GM23338 (cell line): ENCODE results near the gene ZNF460. TPM values are rescaled to one million over a fixed set of nuclear protein-coding genes. Genes with fewer than 3 reads are reported as not detected.

Experiments
- ATAC-seq: fragments of 200-7000 bp; cut with Tn5 transposase; 3 replicates; pipeline ENCODE4 v1.9.1; 2020
- DNase-seq: peaks from one replicate; pipeline ENCODE4 v3.0.0-alpha.2; 2015; ENCODE audit warnings: low spot score
- H2AFZ ChIP-seq: fragments of 200-600 bp; sonication (generic); 2 replicates; pipeline ENCODE4 v1.8.0; 2016; ENCODE audit warnings: antibody characterized with exemption, mild to moderate bottlenecking, moderate library complexity
- H3F3A ChIP-seq: fragments of 200-600 bp; sonication (generic); replicated peaks from 2 replicates; pipeline ENCODE4 v1.8.0; 2017; ENCODE audit warnings: antibody characterized with exemption, mixed run types, low read depth
- H3K27ac ChIP-seq: fragments of 200-600 bp; sonication (generic); 2 replicates; pipeline ENCODE4 v1.6.1; 2016; ENCODE audit warnings: low read depth
- H3K27me3 ChIP-seq: fragments of 200-600 bp; sonication (generic); 2 replicates; pipeline ENCODE4 v1.8.0; 2016; ENCODE audit warnings: mild to moderate bottlenecking, mixed run types, moderate library complexity; ENCODE audit not compliant: insufficient read depth
- H3K36me3 ChIP-seq: fragments of 200-600 bp; sonication (generic); 2 replicates; pipeline ENCODE4 v1.8.0; 2016; ENCODE audit warnings: mild to moderate bottlenecking; ENCODE audit not compliant: insufficient read depth
- H3K4me1 ChIP-seq: fragments of 200-600 bp; sonication (generic); 2 replicates; pipeline ENCODE4 v1.8.0; 2016; ENCODE audit warnings: mild to moderate bottlenecking, moderate library complexity; ENCODE audit not compliant: insufficient read depth
- H3K4me2 ChIP-seq: fragments of 200-600 bp; sonication (generic); 2 replicates; pipeline ENCODE4 v1.7.1; 2017; ENCODE audit warnings: mixed run types
- H3K4me3 ChIP-seq: fragments of 200-600 bp; sonication (generic); 2 replicates; pipeline ENCODE4 v1.6.1; 2016; ENCODE audit warnings: mixed run types
- H3K79me2 ChIP-seq: fragments of 200-600 bp; sonication (generic); replicated peaks from 2 replicates; pipeline ENCODE4 v1.8.0; 2017; ENCODE audit warnings: mild to moderate bottlenecking; ENCODE audit not compliant: insufficient read depth
- H3K9me2 ChIP-seq: fragments of 200-600 bp; sonication (generic); 2 replicates; pipeline ENCODE4 v1.8.0; 2017; ENCODE audit not compliant: insufficient read depth
- H4K20me1 ChIP-seq: fragments of 200-600 bp; sonication (generic); replicated peaks from 2 replicates; pipeline ENCODE4 v1.8.0; 2017; ENCODE audit warnings: mild to moderate bottlenecking; ENCODE audit not compliant: insufficient read depth
- H3K27ac Mint-ChIP-seq: 2 replicates; pipeline ENCODE4 v1.8.0; 2020; ENCODE audit warnings: inconsistent platforms, mild to moderate bottlenecking, moderate library complexity, mixed read lengths
- H3K27me3 Mint-ChIP-seq: 3 replicates; pipeline ENCODE4 v1.8.0; 2022; ENCODE audit warnings: low read depth, mild to moderate bottlenecking, moderate library complexity, mixed read lengths, inconsistent platforms; ENCODE audit not compliant: insufficient read depth, poor library complexity
- H3K36me3 Mint-ChIP-seq: 3 replicates; pipeline ENCODE4 v1.8.0; 2021; ENCODE audit warnings: low read depth, mild to moderate bottlenecking, inconsistent platforms, moderate library complexity, mixed read lengths
- H3K4me1 Mint-ChIP-seq: 3 replicates; pipeline ENCODE4 v1.8.0; 2020; ENCODE audit warnings: mild to moderate bottlenecking, inconsistent platforms, mixed read lengths
- H3K4me3 Mint-ChIP-seq: 3 replicates; pipeline ENCODE4 v1.8.0; 2021; ENCODE audit warnings: moderate library complexity, mild to moderate bottlenecking, inconsistent platforms, mixed read lengths
- H3K9me3 Mint-ChIP-seq: 3 replicates; pipeline ENCODE4 v1.8.0; 2020; ENCODE audit warnings: moderate library complexity, mild to moderate bottlenecking, inconsistent platforms, mixed read lengths
- EZH2 ChIP-seq: fragments of 200-600 bp; sonication (generic); IDR thresholded peaks from one replicate; pipeline ENCODE4 v1.8.0; 2017; ENCODE audit warnings: antibody characterized with exemption, mild to moderate bottlenecking, low read depth; ENCODE audit not compliant: unreplicated experiment
- NANOG ChIP-seq: IDR thresholded peaks from 2 replicates; pipeline ENCODE4 v1.6.1; 2016; ENCODE audit warnings: antibody characterized with exemption, borderline replicate concordance
- ZNF114 ChIP-seq: fragments of 250-450 bp; sonication (Bioruptor Pico); IDR thresholded peaks from 2 replicates; pipeline ENCODE4 v1.5.0; 2020; ENCODE audit warnings: mild to moderate bottlenecking, moderate library complexity
- polyA plus RNA-seq: library from polyadenylated mRNA; unstranded; fragments of >200 nt; fragmentation: Nextera tagmentation; extraction: Ambion mirVana; gene quantifications from 2 replicates; pipeline ENCODE4 v1.2.1, GENCODE V29; 2016
- total RNA-seq: library from RNA; depleted of rRNA; stranded (reverse); fragments of >200 nt; shearing (Covaris generic); gene quantifications from 2 replicates; pipeline ENCODE4 v1.2.3, GENCODE V29; 2014
- TF ChIP-seq, protein P1 (sequence below), 2 experiments: fragments of 200-600 bp in 1 of 2; sonication (generic) in 1 of 2; conservative IDR thresholded peaks; 2 replicates each; pipeline versions ENCODE4 v1.5.1 to v1.6.1; 2016 to 2017; ENCODE audit warnings: antibody characterized with exemption in 2 of 2, low read depth in 2 of 2, mild to moderate bottlenecking in 2 of 2, moderate library complexity in 1 of 2

Gene ZNF460
- total and polyA plus RNA-seq, 2 experiments from 2014 or later, result 3.4 to 81.7 TPM

DNA sequence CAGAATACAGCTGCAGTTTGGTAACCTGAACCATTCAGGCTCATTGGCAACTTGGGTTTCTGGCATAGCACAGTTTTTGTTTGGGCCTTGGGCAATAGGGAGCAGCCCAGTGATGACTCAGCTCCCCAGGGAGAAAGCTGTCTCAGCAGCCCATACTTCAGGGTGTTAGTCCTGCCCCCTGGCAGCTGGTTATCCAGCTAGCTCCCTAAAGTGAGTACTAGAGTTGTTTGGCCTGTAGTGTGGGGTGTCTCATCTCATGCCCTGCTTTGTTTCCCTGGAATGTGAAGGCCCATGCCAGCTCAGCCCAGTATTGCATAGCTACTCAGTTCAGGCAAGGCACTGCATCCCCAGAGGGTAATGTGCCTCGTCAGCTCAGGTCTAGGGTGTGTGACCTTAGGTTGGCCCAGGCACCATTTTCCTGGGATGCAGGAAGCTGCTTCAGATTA, 21.8 kb downstream of the ZNF460 start:
- peaks cover 8% of the 10 kb centered on the region; the same call in 1 of the 2 replicates for H4K20me1 ChIP-seq
- TF ChIP-seq EZH2, result no peak
- no peaks in the 10 kb centered on the region for H3K9me2 ChIP-seq
- Mint-ChIP-seq H3K36me3 (peaks cover 43% of the 10 kb centered on the region), H3K27ac (peak overlapping the region; percentile 91), H3K27me3 (peaks cover 7% of the 10 kb centered on the region), H3K4me3 (no peak overlapping the region), H3K9me3 (no peaks in the 10 kb centered on the region), H3K4me1 (peaks cover 12% of the 10 kb centered on the region; the same call in 2 of the 3 replicates)
- H3F3A ChIP-seq, result no peaks in the 10 kb centered on the region
- no peak overlapping the region for H2AFZ ChIP-seq
- no peak overlapping the region for H3K4me3 ChIP-seq
- ATAC-seq (peak; percentile 50), DNase-seq (no peak)
- peaks cover 39% of the 10 kb centered on the region for H3K79me2 ChIP-seq
- no peaks in the 10 kb centered on the region for H3K27me3 ChIP-seq
- no peaks in the 10 kb centered on the region for H3K4me1 ChIP-seq
- H3K4me2 ChIP-seq, result no peak overlapping the region
- no peak overlapping the region for H3K27ac ChIP-seq
- 0 out of 2 replicates have a peak, but pooled peaks cover 3% of the 10 kb centered on the region for H3K36me3 ChIP-seq

DNA sequence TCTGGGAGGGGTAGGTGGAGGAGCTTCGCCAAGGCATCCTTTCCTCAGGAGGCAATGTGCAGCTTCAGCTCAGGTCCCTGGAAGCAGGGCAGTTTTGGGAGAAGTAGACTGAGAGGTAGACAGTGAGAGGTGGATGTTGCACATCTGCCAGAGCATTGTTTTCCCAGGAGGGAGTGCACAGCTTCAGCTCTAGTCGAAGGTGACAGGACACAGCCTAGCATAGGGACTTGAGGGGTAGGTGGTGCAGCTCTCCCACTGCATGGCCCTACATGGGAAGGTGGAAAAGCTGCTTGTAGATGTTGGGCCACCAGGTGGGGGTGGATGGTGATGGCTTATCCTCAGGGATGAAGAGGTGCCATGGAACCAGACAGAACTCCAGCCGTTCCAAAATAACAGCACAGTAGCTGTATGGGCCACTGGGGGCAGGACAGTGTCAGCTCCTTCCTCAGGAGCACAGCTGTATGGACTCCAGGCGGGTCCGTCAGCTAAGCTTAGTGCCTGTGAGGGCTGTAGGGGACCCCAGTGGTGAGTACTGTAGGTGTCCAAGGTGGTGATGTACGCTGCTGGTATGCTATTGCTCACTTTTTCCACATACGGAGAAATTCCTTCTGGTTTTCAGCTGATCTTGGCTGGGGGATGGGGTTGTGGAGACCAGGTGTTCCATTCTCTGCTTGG, 22.6 kb downstream of the ZNF460 start:
- no peak for TF ChIP-seq ZNF114 (CRISPR knock-in tag)
- TF ChIP-seq, protein P1, sequence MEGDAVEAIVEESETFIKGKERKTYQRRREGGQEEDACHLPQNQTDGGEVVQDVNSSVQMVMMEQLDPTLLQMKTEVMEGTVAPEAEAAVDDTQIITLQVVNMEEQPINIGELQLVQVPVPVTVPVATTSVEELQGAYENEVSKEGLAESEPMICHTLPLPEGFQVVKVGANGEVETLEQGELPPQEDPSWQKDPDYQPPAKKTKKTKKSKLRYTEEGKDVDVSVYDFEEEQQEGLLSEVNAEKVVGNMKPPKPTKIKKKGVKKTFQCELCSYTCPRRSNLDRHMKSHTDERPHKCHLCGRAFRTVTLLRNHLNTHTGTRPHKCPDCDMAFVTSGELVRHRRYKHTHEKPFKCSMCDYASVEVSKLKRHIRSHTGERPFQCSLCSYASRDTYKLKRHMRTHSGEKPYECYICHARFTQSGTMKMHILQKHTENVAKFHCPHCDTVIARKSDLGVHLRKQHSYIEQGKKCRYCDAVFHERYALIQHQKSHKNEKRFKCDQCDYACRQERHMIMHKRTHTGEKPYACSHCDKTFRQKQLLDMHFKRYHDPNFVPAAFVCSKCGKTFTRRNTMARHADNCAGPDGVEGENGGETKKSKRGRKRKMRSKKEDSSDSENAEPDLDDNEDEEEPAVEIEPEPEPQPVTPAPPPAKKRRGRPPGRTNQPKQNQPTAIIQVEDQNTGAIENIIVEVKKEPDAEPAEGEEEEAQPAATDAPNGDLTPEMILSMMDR (conservative IDR thresholded peaks at IDR 0.05; ENCODE audit: low read depth in 2 of 2), result peak; percentile 16 to 38; a peak in 3 of 4 replicates
- Mint-ChIP-seq H3K4me1 (peaks cover 12% of the 10 kb centered on the region; the same call in 2 of the 3 replicates), H3K9me3 (no peaks in the 10 kb centered on the region), H3K36me3 (peaks cover 37% of the 10 kb centered on the region), H3K4me3 (no peak overlapping the region), H3K27me3 (peaks cover 7% of the 10 kb centered on the region), H3K27ac (peak overlapping the region; percentile 91; the same call in 1 of the 2 replicates)
- no peak overlapping the region; the same call in 1 of the 2 replicates for H3K4me2 ChIP-seq
- H3K79me2 ChIP-seq, result peaks cover 32% of the 10 kb centered on the region
- 0 out of 2 replicates have a peak, but pooled peaks cover 3% of the 10 kb centered on the region for H3K36me3 ChIP-seq
- DNase-seq (peak; percentile 53), ATAC-seq (peak; percentile 87)
- peaks cover 7% of the 10 kb centered on the region; the same call in 1 of the 2 replicates for H4K20me1 ChIP-seq
- H3F3A ChIP-seq, result no peaks in the 10 kb centered on the region
- H2AFZ ChIP-seq, result no peak overlapping the region
- no peaks in the 10 kb centered on the region for H3K9me2 ChIP-seq
- no peak overlapping the region for H3K27ac ChIP-seq
- no peak overlapping the region for H3K4me3 ChIP-seq
- no peaks in the 10 kb centered on the region for H3K27me3 ChIP-seq
- H3K4me1 ChIP-seq, result no peaks in the 10 kb centered on the region

DNA sequence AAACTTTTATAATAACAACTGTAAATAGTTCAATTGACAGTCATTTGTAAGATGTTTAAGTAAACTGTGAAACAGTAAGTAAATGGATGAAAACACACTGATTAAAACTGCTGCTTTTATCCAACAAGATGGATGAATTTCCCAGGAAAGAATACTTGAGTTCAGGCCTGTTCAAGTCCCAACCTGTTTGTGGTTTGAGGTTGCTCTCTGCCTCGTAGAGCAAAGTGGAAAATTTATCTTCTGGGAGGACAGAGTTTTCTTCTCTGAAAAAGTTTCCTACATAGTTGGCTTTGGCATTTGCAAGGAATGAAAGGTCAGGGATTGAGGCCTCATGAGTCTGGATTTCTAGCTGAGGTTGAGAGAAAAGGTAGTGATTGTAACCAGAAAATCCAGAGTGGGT, 24.8 kb downstream of the ZNF460 start:
- Histone ChIP-seq H3F3A (no peaks in the 10 kb centered on the region), H3K79me2 (peaks cover 12% of the 10 kb centered on the region; the same call in 1 of the 2 replicates), H3K27ac (no peak overlapping the region), H3K9me2 (no peaks in the 10 kb centered on the region), H3K36me3 (0 out of 2 replicates have a peak, but pooled peaks cover 3% of the 10 kb centered on the region), H3K4me1 (no peaks in the 10 kb centered on the region), H2AFZ (no peak overlapping the region), H3K27me3 (no peaks in the 10 kb centered on the region), H4K20me1 (peaks cover 7% of the 10 kb centered on the region; the same call in 1 of the 2 replicates), H3K4me2 (no peak overlapping the region), H3K4me3 (no peak overlapping the region)
- H3K27ac Mint-ChIP-seq, result no peak overlapping the region
- no peak for ATAC-seq
- peaks cover 7% of the 10 kb centered on the region for H3K27me3 Mint-ChIP-seq
- TF ChIP-seq, protein P1 (conservative IDR thresholded peaks at IDR 0.05; ENCODE audit: low read depth in 2 of 2), result no peak
- no peak for TF ChIP-seq NANOG
- H3K9me3 Mint-ChIP-seq, result no peaks in the 10 kb centered on the region
- H3K4me3 Mint-ChIP-seq, result no peak overlapping the region
- H3K4me1 Mint-ChIP-seq, result peaks cover 12% of the 10 kb centered on the region; the same call in 2 of the 3 replicates
- no peak for DNase-seq
- peaks cover 18% of the 10 kb centered on the region for H3K36me3 Mint-ChIP-seq
